Spleen (tissue), 7 donors: Measurements from ENCODE around the gene SUZ12.

Source experiments
- CTCF ChIP-seq, 11 experiments: fragments of 200-600 bp in 7 of 11; fragments of 450-650 bp in 4 of 11; sonication (generic) in 4 of 11; IDR thresholded peaks in 8 of 11; conservative IDR thresholded peaks in 3 of 11; 1 replicate in 7 of 11; 2 replicates in 4 of 11; pipeline versions ENCODE4 v1.4.0 to v1.8.0; 2016 to 2021; ENCODE audit warnings: antibody characterized with exemption in 11 of 11, inconsistent platforms in 4 of 11, mild to moderate bottlenecking in 1 of 11
- POLR2A ChIP-seq, 3 donors: fragments of 450-650 bp; IDR thresholded peaks; one replicate each; pipeline ENCODE4 v1.5.1; 2017; ENCODE audit warnings: antibody characterized with exemption in 3 of 3, mild to moderate bottlenecking in 1 of 3
- donor health status: DM: no; HTN: no; CAD: no; lungs with moderate emphysema.
- donor health status: DM: no; HTN: no; CAD: no.
- donor health status: DM: no; HTN: no; CAD: no.

- TF ChIP-seq POLR2A (IDR thresholded peaks at IDR 0.05) (no peak), CTCF (IDR thresholded peaks at IDR 0.05 in 8 of 11, conservative IDR thresholded peaks at IDR 0.05 in 3 of 11) (no peak)
Measured at GRCh38 chr17:32019228-32019627, 82.4 kb downstream of the SUZ12 start.
